T-helper 2 cell treated with Interferon-gamma antibody and Interleukin-4, amounts not matched to agents 100 ng/mL and 5 ng/mL, for 36 hours (primary cell): ENCODE measurements around the gene MIOX. TPM values are rescaled to one million over a fixed set of nuclear protein-coding genes. Genes with fewer than 3 reads are reported as not detected.

Experiments used
- intact Hi-C: fragments of 100-400 bp; cut with micrococcal nuclease; formaldehyde crosslinking; loops from one replicate; pipeline ENCODE4 v1.15.1; 2023
- total RNA-seq: library from RNA; stranded (reverse); gene quantifications from 2 replicates; pipeline ENCODE4 v1.2.3, GENCODE V29; 2022

Gene MIOX
- total RNA-seq, 1 donor from 2014 or later, result 0.14 TPM

GRCh38 chr22:50471962-50472361 lies 14.7 kb upstream of the MIOX start:
- intact Hi-C loops, result loop anchor here (2.0 to 5.0 kb wide), 2 partner anchors 130 to 149 kb away; partner anchors contain the start of gene PPP6R2

- intact Hi-C loops, result loop anchor here (5.0 kb wide), 1 partner anchor 131 kb away; the partner anchor contains the start of gene PPP6R2
These were observed 13.6 kb upstream of the MIOX start for GRCh38 chr22:50473088-50473487.

GRCh38 chr22:50473855-50474671 lies 12.6 kb upstream of the MIOX start:
- intact Hi-C loops, result loop anchor here (2.0 to 5.0 kb wide), 2 partner anchors 35 to 132 kb away; partner anchors contain the start of genes NCAPH2 and PPP6R2

GRCh38 chr22:50474710-50475651 lies 11.7 kb upstream of the MIOX start, which contains the start of gene SBF1:
Gene SBF1 (minus strand): TSS chr22:50475035. CDS start chr22:50474840, 195 bp downstream.
- intact Hi-C loops, result loop anchor here (2.0 to 5.0 kb wide), 2 partner anchors 34 to 133 kb away; partner anchors contain the start of genes NCAPH2 and PPP6R2

- intact Hi-C loops, result loop anchor here (2.0 kb wide), 1 partner anchor 33 kb away; the partner anchor contains the start of gene NCAPH2
These were observed 11.0 kb upstream of the MIOX start for GRCh38 chr22:50475652-50476002.

- intact Hi-C loops, result no loop called here
These were observed 9.8 kb upstream of the MIOX start for GRCh38 chr22:50476868-50477267.

GRCh38 chr22:50477923-50478322 lies 8.7 kb upstream of the MIOX start:
- intact Hi-C loops, result no loop called here

GRCh38 chr22:50479721-50480120 lies 6.9 kb upstream of the MIOX start:
- intact Hi-C loops, result no loop called here

- intact Hi-C loops, result no loop called here
These were observed 5.6 kb upstream of the MIOX start for GRCh38 chr22:50481045-50481439.

GRCh38 chr22:50481440-50482106 lies 5.1 kb upstream of the MIOX start, which contains the start of gene ADM2:
Gene ADM2 (plus strand): TSS chr22:50481543. CDS start chr22:50481848, 305 bp downstream.
- intact Hi-C loops, result no loop called here

GRCh38 chr22:50482107-50483074 lies 4.3 kb upstream of the MIOX start:
- intact Hi-C loops, result no loop called here

GRCh38 chr22:50483106-50483505 lies 3.6 kb upstream of the MIOX start:
- intact Hi-C loops, result no loop called here

GRCh38 chr22:50483556-50483955 lies 3.1 kb upstream of the MIOX start:
- intact Hi-C loops, result no loop called here

GRCh38 chr22:50483977-50484853 lies 2.4 kb upstream of the MIOX start:
- intact Hi-C loops, result no loop called here

- intact Hi-C loops, result no loop called here
These were observed 1.2 kb upstream of the MIOX start for GRCh38 chr22:50485221-50486131.

- intact Hi-C loops, result no loop called here
These were observed 789 bp downstream of the MIOX start for GRCh38 chr22:50487290-50488005.
